Placental epithelial cell (primary cell): ENCODE data around the gene GPR85. TPM values are rescaled to one million over a fixed set of nuclear protein-coding genes. Genes with fewer than 3 reads are reported as not detected.

Experiments
- total RNA-seq: library from RNA; depleted of rRNA; stranded (reverse); fragments of >200 nt; gene quantifications from 2 replicates; pipeline ENCODE4 v1.2.3, GENCODE V29; 2012

The GPR85 gene
- 26.0 and 33.8 TPM in 2 replicates for total RNA-seq

GRCh38 chr7:113086431-113086888 is at the start of gene GPR85:
GPR85 (minus strand) TSS chr7:113086827; CDS start chr7:113084721, 2,106 bp downstream.

GRCh38 chr7:113118074-113118959 is 31.7 kb upstream of the GPR85 start, which contains the start of gene SMIM30:
SMIM30 (minus strand) TSS chr7:113118554; CDS start chr7:113117578, 976 bp downstream.

Other genes with a start within 250 kb of the GPR85 start
- gene SMIM30, start 31.7 kb upstream of the GPR85 start, total RNA-seq: 73.4 and 108 TPM in 2 replicates